GM19099 (cell line): ENCODE results near the gene PBXIP1.

ENCODE experiments used
- POLR2A ChIP-seq: IDR thresholded peaks from 3 replicates; pipeline ENCODE4 v1.6.1; 2011; ENCODE audit warnings: low read depth; ENCODE audit not compliant: insufficient read length; ENCODE audit errors: extremely low read depth

PBXIP1 gene

GRCh38 chr1:154955718-154956543 lies at the start of gene PBXIP1:
Gene PBXIP1, minus strand, starts transcription at chr1:154956099. Its CDS starts 2,378 bp downstream, at chr1:154953721.
- TF ChIP-seq POLR2A: peak; percentile 46

- TF ChIP-seq POLR2A: no peak
Measured at GRCh38 chr1:155005076-155006011, 49.4 kb upstream of the PBXIP1 start.

- no peak for TF ChIP-seq POLR2A
Measured at GRCh38 chr1:155004352-155005075, 48.6 kb upstream of the PBXIP1 start.

GRCh38 chr1:155003766-155004351 lies 48.0 kb upstream of the PBXIP1 start:
- TF ChIP-seq POLR2A: no peak

- TF ChIP-seq POLR2A: no peak
Measured at GRCh38 chr1:155003227-155003765, 47.4 kb upstream of the PBXIP1 start.

- TF ChIP-seq POLR2A: no peak
Measured at GRCh38 chr1:155002464-155003226, 46.7 kb upstream of the PBXIP1 start, which contains the start of gene ZBTB7B. Gene ZBTB7B, plus strand, starts transcription at chr1:155002802. Its CDS starts 11,859 bp downstream, at chr1:155014661.

GRCh38 chr1:155001675-155002463 lies 46.0 kb upstream of the PBXIP1 start:
- TF ChIP-seq POLR2A: peak; percentile 15

- TF ChIP-seq POLR2A: no peak
Measured at GRCh38 chr1:155001425-155001674, 45.5 kb upstream of the PBXIP1 start.

GRCh38 chr1:155000726-155001424 lies 45.0 kb upstream of the PBXIP1 start:
- TF ChIP-seq POLR2A: peak; percentile 58

GRCh38 chr1:155000411-155000725 lies 44.5 kb upstream of the PBXIP1 start:
- TF ChIP-seq POLR2A: no peak

- no peak for TF ChIP-seq POLR2A
Measured at GRCh38 chr1:154999571-155000410, 43.9 kb upstream of the PBXIP1 start.
